Uterus (tissue), 4 donors: ENCODE results near the gene WARS2. TPM values are rescaled to one million over a fixed set of nuclear protein-coding genes. Genes with fewer than 3 reads are reported as not detected.

Source experiments
- DNase-seq, 2 donors: peaks; one replicate each; pipeline ENCODE4 v3.0.0-alpha.2; 2019 to 2020
- H3K27ac ChIP-seq, 2 donors: fragments of 200-600 bp; sonication (generic); 1 replicate in 1 of 2; 2 replicates in 1 of 2; pipeline ENCODE4 v1.5.1; 2016 to 2018
- H3K27me3 ChIP-seq, 2 donors: fragments of 200-600 bp; sonication (generic); one replicate each; pipeline ENCODE4 v1.5.1; 2018 to 2019; ENCODE audit warnings: control low read depth in 1 of 2
- H3K36me3 ChIP-seq, 2 donors: fragments of 200-600 bp; sonication (generic); one replicate each; pipeline ENCODE4 v1.5.1; 2019; ENCODE audit warnings: control low read depth in 1 of 2
- H3K4me1 ChIP-seq, 2 donors: fragments of 200-600 bp; sonication (generic); one replicate each; pipeline ENCODE4 v1.5.1; 2018 to 2019; ENCODE audit warnings: control low read depth in 1 of 2
- H3K4me3 ChIP-seq, 2 donors: fragments of 200-600 bp; sonication (generic); 1 replicate in 1 of 2; 2 replicates in 1 of 2; pipeline ENCODE4 v1.5.1; 2018 to 2019; ENCODE audit warnings: mild to moderate bottlenecking in 1 of 2
- H3K9me3 ChIP-seq, 2 donors: fragments of 200-600 bp; sonication (generic); one replicate each; pipeline ENCODE4 v1.5.1; 2019; ENCODE audit warnings: control low read depth in 1 of 2
- POLR2A ChIP-seq, 2 donors: fragments of 450-650 bp; IDR thresholded peaks; one replicate each; pipeline ENCODE4 v1.6.1; 2016; ENCODE audit warnings: antibody characterized with exemption in 2 of 2, mild to moderate bottlenecking in 1 of 2, moderate library complexity in 1 of 2
- intact Hi-C: fragments of 100-400 bp; cut with DNase I; formaldehyde crosslinking; loops from one replicate; pipeline ENCODE4 v1.15.1; 2023; ENCODE audit warnings: low total_unique reads
- total RNA-seq, 4 donors: library from RNA; depleted of rRNA in 3 of 4; stranded (reverse); fragments of >200 nt in 3 of 4; gene quantifications; one replicate each; pipeline versions ENCODE4 v1.1.0 to v1.2.4, GENCODE V29; 2014 to 2023
- TF ChIP-seq, protein P1 (sequence below), 4 experiments: fragments of 200-600 bp in 2 of 4; fragments of 450-650 bp in 2 of 4; sonication (generic) in 2 of 4; IDR thresholded peaks; one replicate each; pipeline ENCODE4 v1.5.1; 2016 to 2019; ENCODE audit warnings: antibody characterized with exemption in 4 of 4, mild to moderate bottlenecking in 2 of 4, moderate library complexity in 1 of 4
- donor health status: DM: yes; HTN: yes; CAD: no.

Gene WARS2
- total RNA-seq, 4 donors from 2014 or later: 13.5 to 22.6 (median 18.5) TPM

DNA sequence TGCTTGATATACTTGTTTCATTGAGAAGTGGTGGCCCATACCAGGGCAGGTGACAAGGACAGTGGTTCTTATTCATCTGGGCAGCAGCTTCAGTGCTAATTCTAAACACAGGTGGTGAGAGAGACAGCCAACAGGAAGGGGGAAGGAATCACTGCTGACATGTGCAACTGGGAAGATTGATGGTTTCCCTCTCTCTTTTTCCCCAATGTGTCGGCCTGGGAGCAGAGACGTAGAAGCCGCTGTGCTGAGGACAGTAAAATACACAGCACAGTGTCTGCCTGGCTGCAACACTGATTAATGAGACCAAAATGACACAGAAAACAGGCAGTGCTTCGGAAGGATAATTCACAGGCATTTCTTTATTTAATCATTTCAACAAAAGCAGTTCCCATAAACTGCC lies 48.8 kb downstream of the WARS2 start:
- no peak overlapping the region for H3K4me3 ChIP-seq

DNA sequence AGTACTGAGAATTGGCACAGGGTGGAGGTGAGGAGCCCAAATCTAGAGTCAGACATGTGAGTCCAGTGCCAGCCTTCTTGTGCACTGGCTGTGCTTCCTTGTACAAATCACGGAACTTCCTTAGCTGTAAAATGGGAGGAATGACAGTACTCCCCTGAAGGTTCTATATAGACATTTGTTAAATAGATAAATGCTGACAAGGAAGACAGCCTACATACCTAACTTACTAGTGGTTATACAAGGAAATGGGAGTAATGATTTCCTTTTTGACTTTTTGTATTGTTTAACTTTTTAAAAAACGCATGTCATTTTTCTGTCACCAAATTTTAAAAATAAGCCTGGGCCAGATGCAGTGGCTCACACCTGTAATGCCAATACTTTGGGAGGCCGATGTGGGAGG lies 50.2 kb downstream of the WARS2 start:
- no peak for TF ChIP-seq POLR2A (IDR thresholded peaks at IDR 0.05)
- TF ChIP-seq, protein P1, sequence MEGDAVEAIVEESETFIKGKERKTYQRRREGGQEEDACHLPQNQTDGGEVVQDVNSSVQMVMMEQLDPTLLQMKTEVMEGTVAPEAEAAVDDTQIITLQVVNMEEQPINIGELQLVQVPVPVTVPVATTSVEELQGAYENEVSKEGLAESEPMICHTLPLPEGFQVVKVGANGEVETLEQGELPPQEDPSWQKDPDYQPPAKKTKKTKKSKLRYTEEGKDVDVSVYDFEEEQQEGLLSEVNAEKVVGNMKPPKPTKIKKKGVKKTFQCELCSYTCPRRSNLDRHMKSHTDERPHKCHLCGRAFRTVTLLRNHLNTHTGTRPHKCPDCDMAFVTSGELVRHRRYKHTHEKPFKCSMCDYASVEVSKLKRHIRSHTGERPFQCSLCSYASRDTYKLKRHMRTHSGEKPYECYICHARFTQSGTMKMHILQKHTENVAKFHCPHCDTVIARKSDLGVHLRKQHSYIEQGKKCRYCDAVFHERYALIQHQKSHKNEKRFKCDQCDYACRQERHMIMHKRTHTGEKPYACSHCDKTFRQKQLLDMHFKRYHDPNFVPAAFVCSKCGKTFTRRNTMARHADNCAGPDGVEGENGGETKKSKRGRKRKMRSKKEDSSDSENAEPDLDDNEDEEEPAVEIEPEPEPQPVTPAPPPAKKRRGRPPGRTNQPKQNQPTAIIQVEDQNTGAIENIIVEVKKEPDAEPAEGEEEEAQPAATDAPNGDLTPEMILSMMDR (IDR thresholded peaks at IDR 0.05): no peak
- Histone ChIP-seq H3K36me3 (no peaks in the 10 kb centered on the region), H3K9me3 (no peaks in the 10 kb centered on the region), H3K27me3 (no peaks in the 10 kb centered on the region), H3K27ac (no peak overlapping the region), H3K4me1 (no peaks in the 10 kb centered on the region), H3K4me3 (no peak overlapping the region)
- intact Hi-C loops: no loop called here
- DNase-seq: no peak

More for the DNA sequence above, 48.8 kb downstream of the WARS2 start:
- no peak for DNase-seq
- H3K27me3 ChIP-seq: no peaks in the 10 kb centered on the region
- TF ChIP-seq, protein P1 (IDR thresholded peaks at IDR 0.05): no peak
- no peaks in the 10 kb centered on the region for H3K4me1 ChIP-seq
- no peaks in the 10 kb centered on the region for H3K9me3 ChIP-seq
- intact Hi-C loops: no loop called here
- H3K36me3 ChIP-seq: no peaks in the 10 kb centered on the region
- no peak overlapping the region for H3K27ac ChIP-seq

DNA sequence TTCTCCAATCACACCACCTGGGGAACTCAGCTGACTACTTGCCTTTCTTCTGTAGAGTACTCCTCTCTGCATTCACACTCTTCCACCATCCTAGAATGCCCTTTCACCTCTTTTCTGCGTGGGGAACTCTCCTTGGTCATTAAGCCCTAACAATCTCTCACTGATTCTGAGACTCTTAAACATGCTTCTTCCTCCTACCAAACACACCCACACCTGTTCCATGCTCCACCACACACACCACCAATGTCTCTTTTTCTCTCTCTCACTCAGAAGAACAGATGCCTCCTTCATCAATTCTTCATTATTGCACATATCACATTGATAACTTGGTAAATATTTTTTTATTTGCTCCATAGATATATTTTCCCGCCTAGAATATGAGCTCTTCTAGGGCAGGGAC lies 53.6 kb downstream of the WARS2 start:
- TF ChIP-seq, protein P1 (IDR thresholded peaks at IDR 0.05): no peak
- TF ChIP-seq POLR2A (IDR thresholded peaks at IDR 0.05): no peak
- Histone ChIP-seq H3K4me3 (no peak overlapping the region), H3K36me3 (no peaks in the 10 kb centered on the region), H3K9me3 (no peaks in the 10 kb centered on the region), H3K4me1 (no peaks in the 10 kb centered on the region), H3K27me3 (no peaks in the 10 kb centered on the region), H3K27ac (no peak overlapping the region)
- intact Hi-C loops: no loop called here
- DNase-seq: no peak

DNA sequence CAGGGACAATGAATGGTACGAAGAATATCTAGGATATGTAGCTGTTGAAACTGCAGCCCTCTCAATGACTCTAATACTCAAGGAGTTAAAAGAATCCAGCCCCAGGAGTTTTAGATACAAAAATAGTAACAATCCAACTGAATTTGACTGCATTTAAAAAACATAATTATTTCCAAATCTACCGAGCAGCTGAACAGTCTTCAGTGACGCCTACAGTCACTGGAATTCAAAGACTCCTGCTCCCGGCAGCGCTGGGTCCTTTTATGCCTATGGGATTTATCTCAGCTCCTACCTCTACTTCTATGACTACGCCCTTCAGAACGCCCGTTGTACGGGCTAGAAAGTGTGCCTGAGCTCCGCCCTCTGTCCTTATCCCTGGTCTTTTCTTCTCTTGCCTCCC lies 55.7 kb downstream of the WARS2 start:
- Histone ChIP-seq H3K9me3 (no peaks in the 10 kb centered on the region), H3K4me1 (no peaks in the 10 kb centered on the region), H3K27ac (peak overlapping the region; percentile 15 to 34), H3K27me3 (no peaks in the 10 kb centered on the region), H3K4me3 (no peak overlapping the region), H3K36me3 (no peaks in the 10 kb centered on the region)
- DNase-seq: no peak
- TF ChIP-seq POLR2A (IDR thresholded peaks at IDR 0.05): no peak
- TF ChIP-seq, protein P1 (IDR thresholded peaks at IDR 0.05): no peak
- intact Hi-C loops: no loop called here

DNA sequence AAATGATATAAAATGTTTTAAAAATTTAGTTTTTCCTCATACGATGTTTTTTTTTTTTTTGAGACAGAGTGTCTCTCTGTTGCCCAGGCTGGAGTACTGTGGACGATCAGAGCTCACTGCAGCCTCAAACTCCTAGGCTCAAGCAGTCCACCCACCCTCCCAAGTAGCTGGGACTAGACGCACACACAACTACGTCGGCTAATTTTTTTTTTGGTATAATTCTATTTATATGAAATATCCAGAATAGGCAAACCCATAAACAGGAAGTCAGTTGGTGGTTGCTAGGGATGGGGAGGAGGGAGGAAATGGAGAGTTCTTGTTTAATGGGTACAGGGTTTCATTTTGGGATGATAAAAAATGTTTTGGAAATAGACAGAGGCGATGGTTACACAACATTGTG lies 56.5 kb downstream of the WARS2 start:
- H3K27me3 ChIP-seq: no peaks in the 10 kb centered on the region
- no peak overlapping the region for H3K4me3 ChIP-seq
- no peak overlapping the region for H3K27ac ChIP-seq
- no peaks in the 10 kb centered on the region for H3K9me3 ChIP-seq
- no peak for DNase-seq
- no peaks in the 10 kb centered on the region for H3K4me1 ChIP-seq
- TF ChIP-seq, protein P1 (IDR thresholded peaks at IDR 0.05): no peak
- TF ChIP-seq POLR2A (IDR thresholded peaks at IDR 0.05): no peak
- no peaks in the 10 kb centered on the region for H3K36me3 ChIP-seq
- intact Hi-C loops: no loop called here
